Muscle layer of duodenum (tissue), 2 donors: ENCODE measurements around the gene RNF4.
A peak's percentile ranks its signal among the peaks of the same experiment; 100 is the strongest.

Source experiments
- H3K27ac ChIP-seq: one replicate; pipeline ENCODE4 v1.7.0; 2013; ENCODE audit warnings: mild to moderate bottlenecking, low read length
- H3K27me3 ChIP-seq: one replicate; pipeline ENCODE4 v1.7.0; 2013; ENCODE audit warnings: low read depth, mild to moderate bottlenecking, control low read depth, low read length
- H3K36me3 ChIP-seq, 2 donors: one replicate each; pipeline ENCODE4 v1.7.0; 2013; ENCODE audit warnings: low read length in 2 of 2, control low read depth in 1 of 2, mild to moderate bottlenecking in 1 of 2; ENCODE audit not compliant: insufficient read depth in 2 of 2, control insufficient read depth in 1 of 2
- H3K4me1 ChIP-seq, 2 donors: one replicate each; pipeline ENCODE4 v1.7.0; 2013; ENCODE audit warnings: low read length in 2 of 2, mild to moderate bottlenecking in 2 of 2, control low read depth in 1 of 2, moderate library complexity in 1 of 2; ENCODE audit not compliant: insufficient read depth in 2 of 2, control insufficient read depth in 1 of 2
- H3K4me3 ChIP-seq, 2 donors: one replicate each; pipeline ENCODE4 v1.7.0; 2013; ENCODE audit warnings: low read length in 2 of 2, low read depth in 1 of 2, mild to moderate bottlenecking in 1 of 2
- H3K9me3 ChIP-seq, 2 donors: one replicate each; pipeline ENCODE4 v1.7.0; 2013; ENCODE audit warnings: low read length in 2 of 2, control low read depth in 1 of 2, mild to moderate bottlenecking in 1 of 2; ENCODE audit not compliant: control insufficient read depth in 1 of 2
- donor health status: healthy.

RNF4 gene, protein sequence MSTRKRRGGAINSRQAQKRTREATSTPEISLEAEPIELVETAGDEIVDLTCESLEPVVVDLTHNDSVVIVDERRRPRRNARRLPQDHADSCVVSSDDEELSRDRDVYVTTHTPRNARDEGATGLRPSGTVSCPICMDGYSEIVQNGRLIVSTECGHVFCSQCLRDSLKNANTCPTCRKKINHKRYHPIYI

GRCh38 chr4:2468456-2469191 is at the start of gene RNF4:
Gene RNF4 (plus strand): TSS chr4:2469106. CDS start chr4:2490494, 21,388 bp downstream.
- peak within 1 kb of the TSS; percentile 87 for H3K27ac ChIP-seq
- no peaks in the 10 kb centered on the region for H3K27me3 ChIP-seq
- no peaks in the 10 kb centered on the region for H3K9me3 ChIP-seq
- peaks cover 10 to 12% of the 10 kb centered on the region in 2 donors for H3K36me3 ChIP-seq
- H3K4me3 ChIP-seq = peak within 1 kb of the TSS; percentile 90 to 99
- peaks cover 8 to 25% of the 10 kb centered on the region in 2 donors for H3K4me1 ChIP-seq

GRCh38 chr4:2419814-2420213 is 49.1 kb upstream of the RNF4 start:
- H3K27ac ChIP-seq = no peak overlapping the region
- H3K4me3 ChIP-seq = no peak overlapping the region
- H3K4me1 ChIP-seq = peaks cover 6 to 21% of the 10 kb centered on the region in 2 donors
- H3K9me3 ChIP-seq = no peaks in the 10 kb centered on the region
- H3K27me3 ChIP-seq = peaks cover 14% of the 10 kb centered on the region
- H3K36me3 ChIP-seq = no peaks in the 10 kb centered on the region

DNA sequence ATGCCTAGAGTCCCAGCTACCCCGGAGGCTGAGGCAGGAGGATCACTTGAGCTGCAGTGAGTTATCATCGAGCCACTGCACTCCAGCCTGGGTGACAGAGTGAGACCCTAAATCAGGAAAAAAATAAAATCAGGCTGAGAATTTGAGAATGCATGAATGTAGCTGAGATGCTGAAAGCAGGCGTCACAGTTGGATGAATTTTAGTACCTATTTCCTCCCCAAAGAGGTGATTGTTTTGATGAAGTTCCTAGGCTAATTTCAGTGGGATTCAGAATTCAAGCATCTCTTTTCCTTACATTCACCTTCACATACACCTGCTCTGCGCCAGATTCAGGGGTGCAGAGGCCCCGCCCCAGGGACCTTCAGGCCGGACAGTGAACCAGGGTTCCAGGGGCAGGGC is 47.0 kb upstream of the RNF4 start:
- Histone ChIP-seq H3K4me3 (no peak overlapping the region), H3K9me3 (no peaks in the 10 kb centered on the region), H3K27me3 (peaks cover 14% of the 10 kb centered on the region), H3K27ac (no peak overlapping the region), H3K4me1 (peaks cover 6 to 14% of the 10 kb centered on the region in 2 donors), H3K36me3 (no peaks in the 10 kb centered on the region)

- Histone ChIP-seq H3K4me3 (no peak overlapping the region), H3K4me1 (peaks cover 6 to 7% of the 10 kb centered on the region in 2 donors), H3K9me3 (no peaks in the 10 kb centered on the region), H3K36me3 (no peaks in the 10 kb centered on the region), H3K27ac (no peak overlapping the region), H3K27me3 (peaks cover 14% of the 10 kb centered on the region)
Observed at GRCh38 chr4:2423066-2423465, 45.8 kb upstream of the RNF4 start.

DNA sequence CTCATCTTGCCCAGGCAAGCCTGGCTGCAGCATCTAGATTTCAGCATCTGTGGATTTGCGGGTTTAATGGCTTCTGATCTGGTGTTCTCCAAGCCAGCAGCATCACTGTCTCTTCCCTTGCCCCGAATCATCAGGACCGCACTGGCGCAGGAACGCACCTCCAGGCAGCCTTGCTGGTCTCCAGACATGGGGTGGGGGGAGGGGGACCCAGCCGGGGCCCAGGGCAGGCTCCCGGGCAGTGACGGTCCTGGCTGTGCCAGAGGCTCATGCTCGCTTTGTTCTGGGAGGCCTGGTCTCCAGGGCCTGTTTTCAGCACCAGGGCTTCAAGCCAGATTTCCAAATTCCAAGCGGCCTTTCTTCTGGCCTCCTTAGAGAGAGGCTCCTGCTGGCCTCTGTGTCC is 45.2 kb upstream of the RNF4 start:
- H3K4me1 ChIP-seq = peaks cover 6 to 7% of the 10 kb centered on the region in 2 donors
- no peaks in the 10 kb centered on the region for H3K9me3 ChIP-seq
- H3K27ac ChIP-seq = no peak overlapping the region
- H3K27me3 ChIP-seq = peaks cover 14% of the 10 kb centered on the region
- H3K4me3 ChIP-seq = no peak overlapping the region
- no peaks in the 10 kb centered on the region for H3K36me3 ChIP-seq

GRCh38 chr4:2424581-2424980 is 44.3 kb upstream of the RNF4 start:
- peaks cover under 1 to 1% of the 10 kb centered on the region in 2 donors for H3K4me1 ChIP-seq
- no peaks in the 10 kb centered on the region for H3K9me3 ChIP-seq
- H3K27me3 ChIP-seq = peaks cover 14% of the 10 kb centered on the region
- H3K4me3 ChIP-seq = no peak overlapping the region
- H3K36me3 ChIP-seq = no peaks in the 10 kb centered on the region
- no peak overlapping the region for H3K27ac ChIP-seq

GRCh38 chr4:2425386-2426068 is 43.4 kb upstream of the RNF4 start:
- no peak overlapping the region for H3K4me3 ChIP-seq
- H3K27ac ChIP-seq = no peak overlapping the region
- no peaks in the 10 kb centered on the region for H3K9me3 ChIP-seq
- no peaks in the 10 kb centered on the region for H3K4me1 ChIP-seq
- H3K27me3 ChIP-seq = peaks cover 9% of the 10 kb centered on the region
- H3K36me3 ChIP-seq = no peaks in the 10 kb centered on the region

GRCh38 chr4:2426069-2426397 is 42.9 kb upstream of the RNF4 start:
- Histone ChIP-seq H3K4me3 (no peak overlapping the region), H3K27me3 (peaks cover 4% of the 10 kb centered on the region), H3K4me1 (no peaks in the 10 kb centered on the region), H3K36me3 (no peaks in the 10 kb centered on the region), H3K9me3 (no peaks in the 10 kb centered on the region), H3K27ac (no peak overlapping the region)

GRCh38 chr4:2426711-2427275 is 42.1 kb upstream of the RNF4 start:
- Histone ChIP-seq H3K9me3 (no peaks in the 10 kb centered on the region), H3K27ac (no peak overlapping the region), H3K4me3 (no peak overlapping the region)

GRCh38 chr4:2427383-2428334 is 41.2 kb upstream of the RNF4 start:
- H3K9me3 ChIP-seq = no peaks in the 10 kb centered on the region
- H3K36me3 ChIP-seq = no peaks in the 10 kb centered on the region
- H3K27me3 ChIP-seq = no peaks in the 10 kb centered on the region
- H3K4me1 ChIP-seq = no peaks in the 10 kb centered on the region
- no peak overlapping the region for H3K4me3 ChIP-seq
- H3K27ac ChIP-seq = no peak overlapping the region

More at GRCh38 chr4:2426711-2427275, 42.1 kb upstream of the RNF4 start:
- H3K27me3 ChIP-seq = peaks cover 4% of the 10 kb centered on the region
- H3K4me1 ChIP-seq = no peaks in the 10 kb centered on the region
- no peaks in the 10 kb centered on the region for H3K36me3 ChIP-seq
